GM18505 (cell line): ENCODE measurements around the gene MESD.

Experiments used
- ATAC-seq: cut with Tn5 transposase; IDR thresholded peaks from one replicate; pipeline ENCODE4 v1.9.1; 2021; ENCODE audit not compliant: unreplicated experiment
- POLR2A ChIP-seq: IDR thresholded peaks from 4 replicates; pipeline ENCODE4 v1.6.1; 2011; ENCODE audit warnings: borderline replicate concordance; ENCODE audit not compliant: insufficient read depth, insufficient read length; ENCODE audit errors: extremely low read depth

Gene MESD

DNA sequence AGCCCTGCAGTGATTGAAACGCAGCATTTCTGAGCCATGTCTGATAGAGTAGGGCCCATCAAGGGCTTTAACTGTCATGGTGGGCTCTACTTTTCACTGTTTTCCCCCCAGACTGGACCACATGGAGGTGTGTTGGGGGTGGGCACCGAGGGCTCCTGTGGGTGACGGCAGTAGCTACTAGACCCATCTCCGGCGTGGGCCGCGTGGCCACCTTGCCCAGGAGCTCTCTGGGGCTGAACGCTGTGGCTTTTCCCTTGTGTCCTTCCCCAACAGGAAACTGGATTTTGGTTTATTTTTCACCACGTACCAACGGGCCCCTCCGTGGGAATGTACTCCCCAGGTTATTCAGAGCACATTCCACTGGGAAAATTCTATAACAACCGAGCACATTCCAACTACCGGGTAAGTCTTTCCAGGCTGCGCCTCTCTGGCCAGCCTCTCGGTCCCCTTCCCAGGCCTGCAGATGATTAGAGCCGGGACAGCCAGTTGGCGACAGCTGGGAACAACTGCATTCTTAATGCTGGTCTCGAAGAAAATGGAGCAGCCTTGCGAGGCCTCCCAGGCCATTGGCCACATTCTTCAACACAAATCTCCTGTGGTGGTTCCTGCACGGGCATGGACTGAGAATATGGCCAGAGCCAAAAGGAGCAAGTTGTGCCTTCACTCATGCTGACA, 67.7 kb downstream of the MESD start:
- TF ChIP-seq POLR2A, result no peak
- no peak for ATAC-seq

DNA sequence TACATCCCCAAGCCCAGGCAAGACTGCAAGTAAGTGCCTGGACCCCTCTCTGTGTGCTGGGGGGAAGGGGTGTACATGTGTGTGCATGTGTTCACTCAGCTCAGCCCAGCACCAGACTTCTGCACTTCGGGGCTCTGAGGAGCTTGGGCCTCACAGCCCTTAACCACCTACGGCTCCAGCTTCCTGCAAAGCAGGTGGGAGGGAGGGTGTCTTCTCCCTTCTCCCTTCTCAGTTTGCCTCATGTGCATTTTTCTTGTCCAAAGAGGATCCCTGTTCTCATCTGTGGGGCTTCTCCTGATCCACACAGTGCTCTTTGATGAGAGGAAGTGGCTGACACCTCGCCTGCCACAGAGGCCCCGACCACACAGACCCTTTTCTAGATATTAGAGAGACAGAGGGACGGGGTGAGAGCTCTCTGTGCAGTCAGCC, 69.3 kb downstream of the MESD start:
- no peak for TF ChIP-seq POLR2A
- no peak for ATAC-seq

DNA sequence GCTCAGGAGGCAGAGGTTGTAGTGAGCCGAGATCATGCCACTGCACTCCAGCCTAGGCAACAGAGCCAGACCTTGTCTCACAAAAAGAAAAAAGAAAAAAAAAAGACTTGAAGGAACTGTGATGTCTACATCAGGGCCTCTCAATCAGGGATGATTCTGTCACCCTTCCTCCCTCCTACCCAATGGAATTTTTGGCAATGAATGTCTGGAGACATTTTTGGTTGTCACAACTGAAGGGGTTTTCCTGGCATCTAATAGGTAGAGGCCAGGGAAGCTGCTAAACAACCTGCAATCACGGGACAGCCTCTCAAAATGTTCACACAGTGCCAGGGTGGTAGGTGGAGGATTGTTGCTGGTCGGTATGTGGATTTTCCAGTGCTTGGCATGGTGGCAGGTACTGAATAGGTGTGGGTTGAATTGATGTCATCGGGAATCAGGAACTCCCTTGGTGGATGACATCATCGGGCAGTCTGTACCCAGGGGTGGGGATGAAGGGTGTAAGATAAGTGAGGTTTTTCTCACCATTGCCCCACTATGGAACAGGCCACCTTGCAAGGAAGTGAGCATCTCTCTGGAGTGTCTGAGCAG, 71.3 kb downstream of the MESD start:
- TF ChIP-seq POLR2A, result no peak
- no peak for ATAC-seq

DNA sequence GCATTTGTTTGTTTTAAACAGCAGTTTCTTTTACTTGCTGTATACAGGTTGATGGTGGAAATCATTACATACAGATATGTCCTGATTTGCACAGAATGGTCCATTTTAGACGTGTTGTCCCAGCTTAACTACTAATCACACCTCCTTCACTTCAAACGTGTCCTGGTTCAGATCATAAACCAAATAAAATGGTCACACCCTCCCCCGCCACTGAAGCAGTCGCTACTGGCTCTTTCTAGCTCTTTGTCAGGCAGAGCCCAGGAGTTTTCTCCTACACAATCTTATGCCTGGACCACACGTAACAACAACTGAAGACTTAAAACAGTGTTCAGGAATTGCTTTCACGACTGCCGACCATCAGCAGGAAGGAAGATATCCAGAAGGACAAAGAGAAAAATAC, 73.6 kb downstream of the MESD start:
- no peak for ATAC-seq
- no peak for TF ChIP-seq POLR2A

DNA sequence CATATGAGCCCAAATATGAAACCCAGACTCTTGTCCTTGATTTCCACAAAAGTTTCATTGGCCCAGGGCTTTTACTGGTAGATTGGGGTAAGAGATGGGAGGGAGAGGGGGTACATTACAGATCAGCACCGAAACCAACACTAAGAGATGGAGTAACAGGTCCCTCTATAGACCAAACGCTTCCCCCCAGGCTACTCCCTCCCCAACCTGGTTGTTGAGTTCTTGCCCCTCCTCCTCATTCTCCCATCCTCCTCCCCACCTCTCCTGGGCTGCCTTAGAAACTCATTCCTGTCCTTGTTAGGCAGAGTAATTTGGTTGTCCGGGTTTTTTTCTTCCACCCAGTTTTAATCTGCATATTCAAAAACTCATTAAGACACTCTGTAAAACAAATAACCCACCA, 74.1 kb downstream of the MESD start:
- TF ChIP-seq POLR2A, result no peak
- no peak for ATAC-seq

DNA sequence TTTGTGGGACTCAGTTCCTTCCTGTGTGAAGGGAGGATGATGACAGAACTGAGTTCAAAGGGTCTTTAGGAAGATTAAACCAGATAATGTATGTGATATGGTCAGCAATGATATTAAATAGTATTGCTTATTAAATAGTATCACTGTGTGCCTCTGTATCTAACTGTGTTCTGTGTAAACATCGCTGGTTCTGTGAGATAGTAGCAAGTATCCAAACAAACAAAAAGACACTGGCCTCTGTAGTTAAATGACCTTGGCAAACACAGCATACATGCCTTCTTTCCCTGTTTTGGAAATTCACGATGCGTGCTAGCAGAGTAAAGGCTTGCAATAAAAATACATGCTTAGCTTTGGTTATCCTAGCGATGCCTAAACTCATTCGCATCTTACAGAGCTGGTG, 76.1 kb downstream of the MESD start:
- no peak for TF ChIP-seq POLR2A
- no peak for ATAC-seq

DNA sequence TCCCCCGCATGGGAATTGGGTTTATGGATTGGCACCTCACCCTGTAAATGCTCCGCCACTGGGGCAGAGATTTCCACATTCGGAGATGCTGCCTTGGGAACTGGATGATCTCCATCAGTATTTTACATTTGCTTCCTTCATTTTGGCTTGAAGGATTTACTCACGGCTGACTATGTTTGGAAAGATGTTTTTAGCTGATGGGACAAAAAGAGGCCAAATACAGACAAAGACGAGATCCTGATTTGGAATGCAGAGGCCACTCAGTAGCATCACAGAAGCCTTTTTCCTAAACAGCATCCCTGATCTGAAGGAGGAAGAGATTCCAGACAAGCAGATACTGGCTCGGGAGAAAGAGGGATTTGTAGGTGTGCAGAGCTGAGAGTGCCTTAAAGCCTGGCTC, 76.9 kb downstream of the MESD start:
- TF ChIP-seq POLR2A, result no peak
- ATAC-seq, result no peak

DNA sequence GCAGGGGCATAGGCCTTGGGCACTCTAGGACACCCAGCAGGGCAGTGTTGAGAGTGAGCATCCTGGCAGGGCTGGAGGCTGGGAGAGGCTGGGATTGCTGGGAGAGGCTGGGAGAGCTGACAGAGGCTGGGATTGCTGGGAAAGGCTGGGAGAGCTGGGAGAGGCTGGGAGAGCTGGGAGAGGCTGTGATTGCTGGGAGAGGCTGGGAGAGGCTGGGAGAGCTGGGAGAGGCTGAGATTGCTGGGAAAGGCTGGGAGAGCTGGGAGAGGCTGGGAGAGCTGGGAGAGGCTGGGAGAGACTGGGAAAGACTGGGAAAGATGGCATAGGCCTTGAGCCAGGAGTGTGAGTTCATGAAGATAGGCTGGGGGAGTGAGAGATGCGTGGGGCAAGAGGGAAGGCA, 77.8 kb downstream of the MESD start:
- TF ChIP-seq POLR2A, result no peak
- no peak for ATAC-seq

DNA sequence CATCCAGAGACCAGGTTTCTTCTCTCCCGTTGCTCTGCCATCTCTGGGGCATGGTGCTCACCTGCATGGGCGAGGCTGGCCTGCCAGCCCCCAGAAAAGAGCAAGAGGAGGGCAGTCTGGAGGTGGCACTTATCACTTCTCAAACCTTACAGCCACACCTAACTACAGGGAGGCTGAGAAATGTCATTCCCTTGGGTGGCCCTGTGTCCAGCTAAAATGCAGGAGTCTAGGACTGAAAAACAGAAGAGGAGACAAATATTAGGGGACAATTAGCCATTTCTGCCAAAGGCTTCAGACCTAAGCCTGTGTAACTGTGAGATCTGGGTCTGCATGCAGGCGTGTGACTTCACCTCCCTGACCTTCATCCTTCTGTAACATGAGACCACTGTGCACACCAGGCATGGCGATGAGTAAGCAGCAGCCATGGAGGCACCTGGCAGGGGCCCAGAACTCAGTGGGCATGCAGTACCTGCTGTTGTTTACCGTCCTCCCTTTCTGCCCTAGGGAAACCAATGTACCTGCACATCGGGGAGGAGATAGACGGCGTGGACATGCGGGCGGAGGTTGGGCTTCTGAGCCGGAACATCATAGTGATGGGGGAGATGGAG, 83.4 kb downstream of the MESD start:
- no peak for ATAC-seq

DNA sequence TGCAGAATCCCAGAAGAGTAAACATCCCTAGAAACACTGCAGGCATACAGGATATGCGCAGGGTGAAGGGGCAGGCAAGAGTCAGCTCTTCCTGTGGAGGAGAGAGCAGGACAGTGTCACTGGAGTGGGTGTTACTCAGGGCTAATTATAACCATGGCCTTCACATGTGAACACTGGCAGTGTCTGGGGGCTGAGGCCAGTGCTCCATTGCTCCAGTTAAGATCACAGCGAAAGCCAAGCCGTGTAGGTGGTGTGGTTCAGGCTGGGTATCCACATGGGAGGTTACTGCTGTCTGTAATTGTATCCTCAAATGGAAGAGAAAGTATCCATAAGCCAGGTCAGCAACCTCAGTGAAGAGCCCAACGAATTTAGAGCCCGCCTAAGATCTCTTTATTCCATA, 84.6 kb downstream of the MESD start:
- no peak for ATAC-seq
- TF ChIP-seq POLR2A, result no peak

More for the DNA sequence above, 83.4 kb downstream of the MESD start:
- no peak for TF ChIP-seq POLR2A

DNA sequence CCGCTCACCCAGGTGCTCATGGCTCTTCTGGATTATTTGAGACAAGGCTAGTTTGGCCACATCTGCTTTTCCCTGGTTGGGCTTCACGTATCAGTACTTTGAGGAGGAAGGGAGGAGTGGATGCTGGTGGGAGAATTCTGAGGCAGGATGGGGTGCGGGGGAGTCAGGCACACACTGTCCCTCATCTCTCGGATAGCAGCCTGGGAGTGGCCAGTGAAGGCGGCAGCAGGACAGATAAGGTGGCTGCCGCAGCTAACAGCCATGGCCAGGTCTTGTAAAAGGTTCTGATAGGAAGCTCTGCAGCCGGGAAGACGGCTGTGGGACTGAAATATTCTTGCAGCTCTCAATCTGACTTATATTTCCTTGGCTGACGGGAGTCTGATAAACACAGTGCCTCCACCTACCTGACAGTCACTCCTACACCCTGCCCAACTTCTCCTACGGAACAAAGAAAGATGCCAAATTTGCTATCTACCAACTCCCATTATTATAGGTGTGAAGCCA, 87.3 kb downstream of the MESD start:
- ATAC-seq, result no peak
- no peak for TF ChIP-seq POLR2A

DNA sequence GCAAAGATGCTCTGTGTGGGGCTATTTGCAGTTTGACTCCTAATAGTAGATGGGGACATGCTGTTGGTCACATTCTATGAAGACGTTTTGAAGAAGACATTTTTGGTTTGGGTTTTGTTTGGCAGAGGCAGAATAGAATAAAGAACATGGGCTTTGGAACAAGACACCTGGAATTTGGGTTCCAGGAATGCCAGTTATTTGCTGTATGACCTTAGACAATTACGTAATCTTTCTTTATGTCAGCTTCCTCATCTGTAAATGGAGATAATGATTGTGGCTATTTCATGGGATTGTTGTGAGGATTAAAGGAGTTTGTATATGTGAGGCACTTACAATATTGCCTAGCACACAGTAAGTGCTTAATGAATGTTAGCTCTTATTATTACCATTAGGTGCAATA, 91.6 kb downstream of the MESD start:
- no peak for TF ChIP-seq POLR2A

More for the DNA sequence above, 91.6 kb downstream of the MESD start:
- no peak for ATAC-seq
